HG03575 (cell line): ENCODE measurements around the gene CDX4.
"Not testable (repeated sequence)": the region's sequence is repeated elsewhere in the genome, so short reads cannot be mapped to it uniquely, and the experiment has no call there.

ENCODE experiments used
- ATAC-seq: cut with Tn5 transposase; IDR thresholded peaks from one replicate; pipeline ENCODE4 v1.9.1; 2021; ENCODE audit not compliant: unreplicated experiment, insufficient number of reproducible peaks, low FRiP score; ENCODE audit errors: extremely low read depth

Gene CDX4

GRCh38 chrX:73446831-73447230 is at the start of gene CDX4:
CDX4 (plus strand) TSS chrX:73447053; CDS start chrX:73447254, 201 bp downstream.
- no peak for ATAC-seq

GRCh38 chrX:73398185-73398914 is 48.5 kb upstream of the CDX4 start:
- no peak for ATAC-seq

DNA sequence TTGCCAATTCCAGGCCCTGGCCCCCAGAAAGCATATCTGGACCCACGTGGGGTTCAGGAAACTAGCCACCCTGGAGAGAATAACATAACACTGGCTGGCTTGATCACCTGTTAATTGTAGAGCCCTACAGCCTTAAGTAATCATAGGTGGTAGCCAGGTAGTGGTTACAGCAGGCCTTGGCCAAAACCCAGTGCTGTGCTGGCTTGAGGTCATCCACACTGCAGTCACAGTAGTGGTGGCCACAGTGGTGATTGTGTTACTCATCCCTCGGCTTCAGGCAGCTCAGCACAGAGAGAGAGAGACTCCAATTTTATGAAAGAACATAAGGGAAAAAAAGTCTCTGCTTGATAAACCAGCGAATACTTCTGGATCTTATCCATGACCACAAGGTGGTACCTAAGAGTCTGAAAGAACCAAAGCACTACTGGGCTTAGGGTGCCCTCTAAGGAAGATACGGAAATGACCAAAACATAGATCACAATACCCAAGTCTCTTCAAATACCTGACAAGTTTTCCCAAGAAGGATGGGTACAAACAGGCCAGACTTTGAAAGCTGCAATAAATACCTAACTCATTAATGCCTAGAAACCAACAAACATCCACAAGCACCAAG is 46.6 kb upstream of the CDX4 start:
- ATAC-seq = no peak

DNA sequence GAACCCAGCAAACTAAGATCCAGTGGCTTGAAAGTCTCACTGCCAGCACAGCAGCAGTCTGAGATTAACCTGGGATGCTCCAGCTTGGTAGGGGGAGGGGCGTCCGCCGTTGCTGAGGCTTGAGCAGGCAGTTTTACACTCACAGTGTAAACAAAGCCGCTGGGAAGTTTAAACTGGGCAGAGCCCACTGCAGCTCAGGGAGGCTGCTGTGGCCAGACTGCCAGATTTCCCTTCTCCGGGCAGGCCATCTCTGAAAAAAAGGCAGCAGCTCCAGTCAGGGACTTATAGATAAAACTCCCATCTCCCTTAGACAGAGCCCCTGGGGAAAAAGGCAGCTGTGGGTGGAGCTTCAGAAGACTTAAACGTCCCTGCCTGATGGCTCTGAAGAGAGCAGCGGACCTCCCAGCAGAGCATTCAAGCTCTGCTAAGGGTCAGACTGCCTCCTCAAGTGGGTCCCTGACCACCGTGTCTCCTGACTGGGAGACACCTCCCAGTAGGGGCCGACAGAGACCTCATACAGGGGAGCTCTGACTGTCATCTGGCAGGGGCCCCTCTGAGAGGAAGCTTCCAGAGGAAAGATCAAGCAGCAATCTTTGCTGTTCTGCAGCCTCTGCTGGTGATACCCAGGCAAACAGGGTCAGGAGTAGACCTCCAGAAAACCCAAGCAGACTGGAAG is 45.1 kb upstream of the CDX4 start:
- ATAC-seq = no peak

GRCh38 chrX:73412930-73413329 is 33.9 kb upstream of the CDX4 start:
- no peak for ATAC-seq

DNA sequence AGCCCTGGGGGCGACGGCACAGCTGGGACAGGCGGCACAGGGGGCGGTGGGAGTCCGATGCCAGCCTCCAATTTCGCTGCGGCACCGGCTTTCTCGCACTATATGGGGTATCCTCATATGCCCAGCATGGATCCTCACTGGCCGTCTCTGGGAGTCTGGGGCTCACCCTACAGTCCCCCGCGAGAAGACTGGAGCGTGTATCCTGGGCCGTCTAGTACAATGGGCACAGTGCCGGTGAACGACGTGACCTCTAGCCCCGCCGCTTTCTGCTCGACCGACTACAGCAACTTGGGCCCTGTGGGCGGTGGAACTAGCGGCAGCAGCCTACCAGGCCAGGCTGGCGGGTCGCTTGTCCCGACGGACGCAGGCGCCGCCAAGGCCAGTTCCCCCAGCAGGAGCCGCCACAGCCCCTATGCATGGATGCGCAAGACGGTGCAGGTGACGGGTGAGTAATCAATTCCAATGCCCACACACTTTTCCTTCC is 500 bp downstream of the CDX4 start:
- ATAC-seq = no peak

- no peak for ATAC-seq
Observed at GRCh38 chrX:73448379-73448778, 1.5 kb downstream of the CDX4 start.

DNA sequence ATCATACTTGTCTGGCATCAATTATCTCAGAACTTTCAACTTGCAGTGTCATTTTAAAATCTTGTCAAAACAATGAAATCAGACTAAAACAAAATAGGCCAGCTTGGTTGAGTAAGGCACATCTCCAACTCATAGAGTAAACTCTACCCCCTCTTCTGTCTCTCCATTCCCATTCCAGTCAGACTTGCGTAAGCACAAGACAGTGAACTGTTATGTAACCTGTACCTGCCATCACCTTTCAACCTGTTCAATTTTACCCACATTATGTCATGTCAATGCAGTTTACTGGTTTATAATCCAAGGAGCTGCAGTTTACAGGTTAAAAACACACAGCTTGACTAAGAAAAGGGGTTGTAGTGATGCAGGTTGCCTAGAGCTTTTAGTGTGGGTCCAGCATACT is 8.3 kb downstream of the CDX4 start:
- ATAC-seq = no peak

DNA sequence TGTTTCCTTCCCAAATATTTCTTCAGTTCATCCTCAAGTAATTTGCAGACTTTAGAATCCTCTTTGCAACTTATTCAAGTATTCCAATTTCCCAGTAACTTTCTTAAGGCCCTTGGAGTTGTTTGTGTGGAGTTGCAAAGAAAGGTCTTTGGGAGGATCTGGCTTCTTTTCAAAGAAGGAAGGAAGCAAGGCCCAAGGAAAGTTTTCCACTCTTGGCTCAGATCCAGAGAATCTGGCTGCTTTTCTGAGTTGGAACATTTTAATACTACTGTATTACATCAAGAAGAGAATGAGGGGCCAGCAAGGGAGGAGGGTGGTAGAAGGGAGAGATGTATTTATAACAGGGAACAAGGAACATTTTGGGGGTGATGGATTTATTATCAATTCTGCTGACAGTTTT is 10.5 kb downstream of the CDX4 start:
- ATAC-seq = no peak

- no peak for ATAC-seq
Observed at GRCh38 chrX:73468376-73468775, 21.5 kb downstream of the CDX4 start.

DNA sequence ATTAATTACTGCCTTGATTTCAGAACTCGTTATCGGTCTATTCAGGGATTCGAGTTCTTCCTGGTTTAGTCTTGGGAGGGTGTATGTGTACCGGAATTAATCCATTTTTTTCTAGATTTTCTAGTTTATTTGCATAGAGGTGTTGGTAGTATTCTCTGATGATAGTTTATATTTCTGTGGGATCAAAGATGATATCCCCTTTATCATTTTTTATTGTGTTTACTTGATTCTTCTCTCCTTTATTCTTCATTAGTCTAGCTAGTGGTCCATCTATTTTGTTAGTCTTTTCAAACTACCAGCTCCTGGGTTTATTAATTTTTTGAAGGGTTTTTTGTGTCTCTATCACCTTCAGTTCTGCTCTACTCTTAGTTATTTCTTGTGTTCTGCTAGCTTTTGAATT is 32.1 kb downstream of the CDX4 start:
- ATAC-seq = no peak

GRCh38 chrX:73481521-73481920 is 34.7 kb downstream of the CDX4 start:
- no peak for ATAC-seq

DNA sequence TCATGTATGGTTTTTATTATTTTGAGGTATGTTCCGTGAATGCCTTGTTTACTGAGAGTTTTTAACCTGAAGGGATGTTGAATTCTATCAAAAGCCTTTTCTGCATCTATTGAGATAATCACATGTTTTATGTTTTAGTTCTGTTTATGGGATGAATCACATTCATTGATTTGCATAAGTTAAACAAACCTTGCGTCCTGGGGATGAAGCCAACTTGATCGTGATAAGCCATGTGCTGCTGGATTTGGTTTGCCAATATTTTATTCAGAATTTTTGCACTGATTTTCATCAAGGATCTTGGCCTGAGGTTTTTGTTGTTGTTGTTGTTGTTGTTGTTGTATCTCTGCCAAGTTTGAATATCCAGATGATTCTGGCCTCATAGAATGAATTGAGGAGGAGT is 43.8 kb downstream of the CDX4 start:
- ATAC-seq = no peak

DNA sequence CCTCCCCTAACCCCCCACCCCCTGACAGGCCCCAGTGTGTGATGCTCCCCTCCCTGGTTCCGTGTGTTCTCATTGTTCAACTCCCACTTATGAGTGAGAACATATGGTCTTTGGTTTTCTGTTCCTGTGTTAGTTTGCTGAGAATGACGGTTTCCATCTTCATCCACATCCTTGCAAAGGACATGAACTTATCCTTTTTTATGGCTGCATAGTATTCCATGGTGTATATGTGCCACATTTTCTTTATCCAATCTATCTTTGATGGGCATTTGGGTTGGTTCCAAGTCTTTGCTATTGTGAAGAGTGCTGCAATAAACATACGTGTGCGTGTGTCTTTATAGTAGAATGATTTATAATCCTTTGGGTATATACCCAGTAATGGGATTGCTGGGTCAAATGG is 45.3 kb downstream of the CDX4 start:
- not testable (repeated sequence) for ATAC-seq
